Kidney (tissue), 14 donors: ENCODE results near the gene PIAS4. TPM values are rescaled to one million over a fixed set of nuclear protein-coding genes. Genes with fewer than 3 reads are reported as not detected.
A peak's percentile ranks its signal among the peaks of the same experiment; 100 is the strongest.

Source experiments
- DNase-seq, 5 donors: peaks; one replicate each; pipeline ENCODE4 v3.0.0-alpha.2; 2013 to 2020
- FAIRE-seq: peaks from 2 replicates; lab custom pipeline; 2012; peaks lifted over from hg19 to GRCh38; lab: Jason Lieb, UNC
- H3K27ac ChIP-seq, 2 donors: one replicate each; pipeline ENCODE4 v1.7.0; 2013; ENCODE audit warnings: low read depth in 2 of 2, low read length in 2 of 2, inconsistent platforms in 1 of 2
- H3K27me3 ChIP-seq: one replicate; pipeline ENCODE4 v1.7.1; 2013; ENCODE audit warnings: low read length, inconsistent platforms; ENCODE audit not compliant: control insufficient read depth, insufficient read depth
- H3K36me3 ChIP-seq, 3 donors: one replicate each; pipeline versions ENCODE4 v1.7.0 to v1.7.1; 2013; ENCODE audit warnings: low read length in 3 of 3, control low read depth in 1 of 3, inconsistent platforms in 1 of 3; ENCODE audit not compliant: insufficient read depth in 3 of 3, control insufficient read depth in 2 of 3
- H3K4me1 ChIP-seq, 3 donors: one replicate each; pipeline versions ENCODE4 v1.7.0 to v1.7.1; 2013; ENCODE audit warnings: low read length in 3 of 3, inconsistent platforms in 1 of 3, low read depth in 1 of 3; ENCODE audit not compliant: control insufficient read depth in 2 of 3, insufficient read depth in 2 of 3
- H3K4me3 ChIP-seq, 3 donors: one replicate each; pipeline versions ENCODE4 v1.7.0 to v1.8.1; 2013; ENCODE audit warnings: low read length in 3 of 3, control low read depth in 1 of 3, inconsistent platforms in 1 of 3
- H3K9ac ChIP-seq, 3 donors: one replicate each; pipeline versions ENCODE4 v1.7.0 to v1.7.1; 2013; ENCODE audit warnings: low read length in 3 of 3, control low read depth in 1 of 3, inconsistent platforms in 1 of 3
- H3K9me3 ChIP-seq, 3 donors: one replicate each; pipeline versions ENCODE4 v1.7.0 to v1.7.1; 2013; ENCODE audit warnings: low read length in 3 of 3, control low read depth in 1 of 3, inconsistent platforms in 1 of 3; ENCODE audit not compliant: control insufficient read depth in 2 of 3, insufficient read depth in 1 of 3
- intact Hi-C: fragments of 100-400 bp; cut with DNase I; formaldehyde crosslinking; loops from one replicate; pipeline ENCODE4 v1.11.1; 2022
- polyA plus RNA-seq: library from polyadenylated mRNA; stranded (reverse); fragments of 350-450 nt; fragmentation: Illumina TruSeq; extraction: RNeasy Lipid Tissue Mini Kit (QIAGEN cat#74804); gene quantifications from one replicate; pipeline ENCODE4 v1.2.3, GENCODE V29; 2014; ENCODE audit warnings: low read depth, low replicate concordance; ENCODE audit not compliant: insufficient read depth
- total RNA-seq: library from RNA; stranded (reverse); fragmentation: NEBNext Ultra II Directional; extraction: Animal tissue kit (Norgen Biotek cat#: 25700); gene quantifications from one replicate; pipeline ENCODE4 v1.2.1, GENCODE V29; 2021
- TF ChIP-seq, protein P1 (sequence below): IDR thresholded peaks from 3 replicates; pipeline ENCODE4 v1.5.1; 2012; ENCODE audit warnings: mild to moderate bottlenecking, moderate library complexity, borderline replicate concordance; ENCODE audit not compliant: insufficient read depth; ENCODE audit errors: extremely low read depth
- donor health status: control.
- donor health status: control.
- donor health status: control.
- donor health status: control.
- donor health status: control.
- donor health status: DM: yes; HTN: yes; CAD: no.
- donor health status: Normal renal cell carcinoma (clear cell type).

PIAS4 gene
- total and polyA plus RNA-seq, 2 donors from 2014 or later, result 9.8 to 25.0 TPM

DNA sequence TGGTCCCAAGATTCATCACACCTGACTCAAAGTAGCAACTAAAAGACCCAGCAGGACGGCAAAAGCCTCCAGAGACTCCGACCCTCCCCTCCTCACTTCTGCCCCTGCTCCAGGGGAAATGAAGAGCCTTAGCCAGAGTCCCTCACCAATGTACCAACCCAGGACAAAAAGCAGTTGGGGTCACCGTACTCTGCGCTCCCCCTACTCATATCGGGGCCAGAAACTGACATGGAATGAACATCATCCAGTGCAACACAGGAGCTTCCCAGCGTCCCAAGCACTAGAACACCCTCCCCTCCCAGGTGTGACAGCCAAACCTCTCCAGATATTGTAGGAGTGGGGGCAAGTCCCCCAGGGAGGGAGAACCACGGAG, 24.0 kb upstream of the PIAS4 start:
- no peaks in the 10 kb centered on the region for H3K27me3 ChIP-seq
- DNase-seq, result no peak
- peaks cover 4 to 58% (median 41%) of the 10 kb centered on the region in 3 donors for H3K36me3 ChIP-seq
- H3K4me3 ChIP-seq, result peak overlapping the region in 2 of 3 donors; percentile 76 to 100
- intact Hi-C loops, result no loop called here
- H3K9me3 ChIP-seq, result no peaks in the 10 kb centered on the region
- H3K27ac ChIP-seq, result peak overlapping the region; percentile 69 to 96
- H3K4me1 ChIP-seq, result peaks cover 11 to 29% (median 25%) of the 10 kb centered on the region in 3 donors
- no peak for FAIRE-seq
- TF ChIP-seq, protein P1, sequence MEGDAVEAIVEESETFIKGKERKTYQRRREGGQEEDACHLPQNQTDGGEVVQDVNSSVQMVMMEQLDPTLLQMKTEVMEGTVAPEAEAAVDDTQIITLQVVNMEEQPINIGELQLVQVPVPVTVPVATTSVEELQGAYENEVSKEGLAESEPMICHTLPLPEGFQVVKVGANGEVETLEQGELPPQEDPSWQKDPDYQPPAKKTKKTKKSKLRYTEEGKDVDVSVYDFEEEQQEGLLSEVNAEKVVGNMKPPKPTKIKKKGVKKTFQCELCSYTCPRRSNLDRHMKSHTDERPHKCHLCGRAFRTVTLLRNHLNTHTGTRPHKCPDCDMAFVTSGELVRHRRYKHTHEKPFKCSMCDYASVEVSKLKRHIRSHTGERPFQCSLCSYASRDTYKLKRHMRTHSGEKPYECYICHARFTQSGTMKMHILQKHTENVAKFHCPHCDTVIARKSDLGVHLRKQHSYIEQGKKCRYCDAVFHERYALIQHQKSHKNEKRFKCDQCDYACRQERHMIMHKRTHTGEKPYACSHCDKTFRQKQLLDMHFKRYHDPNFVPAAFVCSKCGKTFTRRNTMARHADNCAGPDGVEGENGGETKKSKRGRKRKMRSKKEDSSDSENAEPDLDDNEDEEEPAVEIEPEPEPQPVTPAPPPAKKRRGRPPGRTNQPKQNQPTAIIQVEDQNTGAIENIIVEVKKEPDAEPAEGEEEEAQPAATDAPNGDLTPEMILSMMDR, result no peak
- H3K9ac ChIP-seq, result peak overlapping the region in 2 of 3 donors; percentile 83 to 100

DNA sequence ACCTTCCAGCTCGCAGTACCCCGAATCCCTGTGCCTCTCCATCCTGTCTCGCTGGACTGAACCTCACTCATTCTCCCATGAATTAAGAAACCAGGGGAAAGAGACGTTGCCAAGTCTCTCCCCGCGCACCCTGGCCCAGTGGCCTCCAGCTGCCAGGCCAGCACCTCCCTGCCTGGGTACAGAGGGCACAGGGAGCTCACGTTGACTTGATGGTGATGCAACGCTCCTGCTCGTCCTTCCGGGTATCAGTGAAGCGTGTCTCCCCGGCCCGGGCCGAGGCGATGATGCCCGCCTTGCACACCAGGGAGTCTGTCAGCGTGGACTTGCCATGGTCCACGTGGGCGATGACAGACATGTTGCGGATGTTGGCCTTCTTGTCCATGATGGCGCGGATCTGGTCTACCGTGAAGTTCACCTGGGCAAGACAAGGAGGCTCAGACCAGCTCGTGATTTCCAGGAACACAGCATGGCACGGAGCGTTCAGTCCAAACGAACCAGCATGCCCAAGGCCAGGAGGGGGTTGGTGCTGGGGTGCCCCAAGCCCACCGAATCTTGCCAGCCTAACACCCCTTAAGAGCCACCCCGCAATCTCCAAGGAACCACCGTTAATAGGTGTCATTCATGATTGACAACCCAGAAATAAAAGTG, 23.5 kb upstream of the PIAS4 start:
- Histone ChIP-seq H3K4me3 (peak overlapping the region; percentile 76 to 100 (median 99)), H3K9ac (peak overlapping the region; percentile 83 to 100 (median 98)), H3K27ac (peak overlapping the region; percentile 96), H3K36me3 (peaks cover 4 to 56% (median 39%) of the 10 kb centered on the region in 3 donors), H3K4me1 (peaks cover 11 to 29% (median 25%) of the 10 kb centered on the region in 3 donors), H3K9me3 (no peaks in the 10 kb centered on the region), H3K27me3 (no peaks in the 10 kb centered on the region)
- DNase-seq (peak in 2 of 5 donors; percentile 48 to 85), FAIRE-seq (no peak)
- intact Hi-C loops, result no loop called here
- TF ChIP-seq, protein P1, result no peak

DNA sequence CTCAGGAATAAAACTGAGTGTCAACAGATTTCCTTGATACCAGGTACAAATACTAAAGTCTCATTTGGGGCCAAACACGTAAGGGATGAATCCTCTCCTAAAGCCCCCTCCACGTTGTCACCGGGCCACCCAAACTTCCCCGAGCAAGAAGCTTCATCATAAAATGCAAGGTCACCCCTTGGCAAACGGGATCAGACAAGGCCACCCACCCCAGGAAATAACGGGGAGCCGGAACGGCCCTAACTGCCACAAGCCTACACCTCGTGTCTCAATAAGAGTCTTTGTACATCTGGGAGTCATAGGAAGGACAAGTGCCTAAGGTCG, 23.0 kb upstream of the PIAS4 start:
- H3K27me3 ChIP-seq, result no peaks in the 10 kb centered on the region
- H3K9me3 ChIP-seq, result no peaks in the 10 kb centered on the region
- DNase-seq (no peak), FAIRE-seq (no peak)
- H3K36me3 ChIP-seq, result peaks cover 4 to 51% (median 37%) of the 10 kb centered on the region in 3 donors
- TF ChIP-seq, protein P1, result no peak
- H3K4me3 ChIP-seq, result peak overlapping the region; percentile 76 to 100 (median 99)
- peak overlapping the region; percentile 96 for H3K27ac ChIP-seq
- peak overlapping the region; percentile 83 to 100 (median 98) for H3K9ac ChIP-seq
- intact Hi-C loops, result no loop called here
- H3K4me1 ChIP-seq, result peaks cover 11 to 29% (median 25%) of the 10 kb centered on the region in 3 donors
